Chondrocyte (in vitro differentiated cells): ENCODE measurements around the gene TANGO2. TPM values are rescaled to one million over a fixed set of nuclear protein-coding genes. Genes with fewer than 3 reads are reported as not detected.
A peak's percentile ranks its signal among the peaks of the same experiment; 100 is the strongest.

Experiments used
- DNase-seq: peaks from one replicate; pipeline ENCODE4 v3.0.0; 2021; ENCODE audit warnings: mixed read lengths, low spot score
- H3K27ac Mint-ChIP-seq: one replicate; pipeline ENCODE4 v1.8.0; 2021; ENCODE audit warnings: mild to moderate bottlenecking, moderate library complexity, mixed read lengths; ENCODE audit not compliant: unreplicated experiment
- H3K27me3 Mint-ChIP-seq: 2 replicates; pipeline ENCODE4 v1.8.0; 2021; ENCODE audit warnings: low read depth, mixed read lengths
- H3K36me3 Mint-ChIP-seq: 2 replicates; pipeline ENCODE4 v1.8.0; 2021; ENCODE audit warnings: low read depth, mixed read lengths
- H3K4me1 Mint-ChIP-seq: 2 replicates; pipeline ENCODE4 v1.8.0; 2021; ENCODE audit warnings: low read depth, mild to moderate bottlenecking, mixed read lengths
- H3K4me3 Mint-ChIP-seq: one replicate; pipeline ENCODE4 v1.8.0; 2021; ENCODE audit warnings: mild to moderate bottlenecking, moderate library complexity, mixed read lengths; ENCODE audit not compliant: unreplicated experiment
- H3K9me3 Mint-ChIP-seq: 2 replicates; pipeline ENCODE4 v1.8.0; 2021; ENCODE audit warnings: low read depth, mixed read lengths
- CTCF ChIP-seq: fragments of 200-600 bp; sonication (generic); IDR thresholded peaks from 2 replicates; pipeline ENCODE4 v1.5.0; 2021; ENCODE audit warnings: antibody characterized with exemption, mild to moderate bottlenecking, moderate library complexity
- total RNA-seq: library from RNA; stranded (reverse); gene quantifications from 3 replicates; pipeline ENCODE4 v1.2.1, GENCODE V29; 2021

Gene TANGO2
- total RNA-seq, 1 donor from 2014 or later, result 30.1 TPM

GRCh38 chr22:20109411-20110358 lies 88.8 kb downstream of the TANGO2 start:
- Mint-ChIP-seq H3K4me1 (peaks cover 6% of the 10 kb centered on the region), H3K27ac (peak overlapping the region; percentile 8), H3K27me3 (no peaks in the 10 kb centered on the region), H3K4me3 (no peak overlapping the region), H3K9me3 (no peaks in the 10 kb centered on the region), H3K36me3 (peaks cover 17% of the 10 kb centered on the region)
- no peak for TF ChIP-seq CTCF
- peak; percentile 83 for DNase-seq

GRCh38 chr22:20110359-20110985 lies 89.6 kb downstream of the TANGO2 start:
- H3K4me3 Mint-ChIP-seq, result no peak overlapping the region
- H3K27ac Mint-ChIP-seq, result no peak overlapping the region
- peaks cover 17% of the 10 kb centered on the region for H3K36me3 Mint-ChIP-seq
- no peaks in the 10 kb centered on the region for H3K27me3 Mint-ChIP-seq
- TF ChIP-seq CTCF, result no peak
- H3K9me3 Mint-ChIP-seq, result no peaks in the 10 kb centered on the region
- peak; percentile 65 for DNase-seq
- peaks cover 11% of the 10 kb centered on the region for H3K4me1 Mint-ChIP-seq

- Mint-ChIP-seq H3K4me3 (no peak overlapping the region), H3K27me3 (no peaks in the 10 kb centered on the region), H3K27ac (peak overlapping the region; percentile 29), H3K9me3 (no peaks in the 10 kb centered on the region), H3K4me1 (peaks cover 11% of the 10 kb centered on the region), H3K36me3 (peaks cover 17% of the 10 kb centered on the region)
- peak; percentile 68 for TF ChIP-seq CTCF
- peak; percentile 60 for DNase-seq
Observed at GRCh38 chr22:20111045-20111688, 90.3 kb downstream of the TANGO2 start.

GRCh38 chr22:20111689-20112622 lies 91.0 kb downstream of the TANGO2 start:
- no peak for TF ChIP-seq CTCF
- Mint-ChIP-seq H3K9me3 (no peaks in the 10 kb centered on the region), H3K27me3 (no peaks in the 10 kb centered on the region), H3K36me3 (peaks cover 17% of the 10 kb centered on the region), H3K27ac (peak overlapping the region; percentile 73), H3K4me3 (no peak overlapping the region), H3K4me1 (peaks cover 16% of the 10 kb centered on the region)
- DNase-seq, result peak; percentile 59
